Fibroblast of upper back skin (primary cell): Measurements from ENCODE around the gene SHISA9.

Experiments
- DNase-seq: peaks from one replicate; pipeline ENCODE4 v3.0.0-alpha.2; 2013

Gene SHISA9

GRCh38 chr16:13194766-13195165, 293.4 kb downstream of the SHISA9 start:
- DNase-seq: no peak

- DNase-seq: no peak
Measured at GRCh38 chr16:13203725-13204124, 302.3 kb downstream of the SHISA9 start.

GRCh38 chr16:13205352-13205751, 304.0 kb downstream of the SHISA9 start:
- no peak for DNase-seq

- no peak for DNase-seq
Measured at GRCh38 chr16:13206606-13207005, 305.2 kb downstream of the SHISA9 start.

- no peak for DNase-seq
Measured at GRCh38 chr16:13207151-13207550, 305.8 kb downstream of the SHISA9 start.

- DNase-seq: no peak
Measured at GRCh38 chr16:13223666-13224065, 322.3 kb downstream of the SHISA9 start.

GRCh38 chr16:13229039-13229438, 327.6 kb downstream of the SHISA9 start:
- no peak for DNase-seq

- DNase-seq: no peak
Measured at GRCh38 chr16:13231365-13231764, 330.0 kb downstream of the SHISA9 start.

GRCh38 chr16:13234999-13235398, 333.6 kb downstream of the SHISA9 start:
- no peak for DNase-seq

- no peak for DNase-seq
Measured at GRCh38 chr16:13236308-13236707, 334.9 kb downstream of the SHISA9 start.

GRCh38 chr16:13238182-13238581, 336.8 kb downstream of the SHISA9 start:
- no peak for DNase-seq

- DNase-seq: no peak
Measured at GRCh38 chr16:13242201-13242600, 340.8 kb downstream of the SHISA9 start.

GRCh38 chr16:13244770-13245169, 343.4 kb downstream of the SHISA9 start:
- no peak for DNase-seq

GRCh38 chr16:13245713-13246377, 344.4 kb downstream of the SHISA9 start:
- DNase-seq: no peak

GRCh38 chr16:13254998-13255614, 353.7 kb downstream of the SHISA9 start:
- no peak for DNase-seq

GRCh38 chr16:13262270-13263090, 361.1 kb downstream of the SHISA9 start:
- DNase-seq: no peak

GRCh38 chr16:13264749-13265552, 363.6 kb downstream of the SHISA9 start:
- no peak for DNase-seq

- no peak for DNase-seq
Measured at GRCh38 chr16:13269359-13269758, 368.0 kb downstream of the SHISA9 start.

- DNase-seq: no peak
Measured at GRCh38 chr16:13269905-13270528, 368.6 kb downstream of the SHISA9 start.

GRCh38 chr16:13270602-13271001, 369.2 kb downstream of the SHISA9 start:
- DNase-seq: no peak

GRCh38 chr16:13289515-13289914, 388.1 kb downstream of the SHISA9 start:
- DNase-seq: no peak
